SK-N-MC (cell line): ENCODE data around the gene BANP.
"Not testable (repeated sequence)": the region's sequence is repeated elsewhere in the genome, so short reads cannot be mapped to it uniquely, and the experiment has no call there.

Experiments
- EZH2 ChIP-seq: fragments of 200-600 bp; sonication (generic); IDR thresholded peaks from one replicate; pipeline ENCODE4 v1.6.1; 2017; ENCODE audit warnings: antibody characterized with exemption
- FOXP2 ChIP-seq: optimal IDR thresholded peaks from 2 replicates; pipeline ENCODE3; 2011; ENCODE audit warnings: mild to moderate bottlenecking, moderate library complexity; ENCODE audit not compliant: insufficient read depth; ENCODE audit errors: extremely low read length, control extremely low read depth
- POLR2AphosphoS5 ChIP-seq: IDR thresholded peaks from 2 replicates; pipeline ENCODE4 v1.6.1; 2012; ENCODE audit warnings: mild to moderate bottlenecking, low read depth, low read length, borderline replicate concordance

DNA sequence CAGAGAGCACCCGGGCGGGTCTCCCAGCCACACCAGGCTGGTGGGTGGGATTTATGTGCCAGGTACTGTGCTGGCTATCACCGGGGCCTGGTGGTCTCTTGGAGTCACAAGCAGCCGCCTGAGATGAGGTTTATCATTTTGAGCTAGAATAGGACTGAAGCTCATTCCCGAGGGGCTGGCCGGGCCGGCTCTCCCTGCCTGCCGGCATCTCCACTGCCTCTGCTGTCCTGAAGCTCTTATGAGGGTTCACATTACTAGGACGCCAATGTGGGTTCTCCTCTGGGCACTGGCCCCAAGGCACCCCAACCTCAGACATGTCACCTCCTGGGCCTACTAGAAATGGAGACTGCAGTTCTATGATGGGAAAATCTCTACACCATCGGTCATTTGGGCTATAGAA is 137.4 kb downstream of the BANP start:
- not testable (repeated sequence) for TF ChIP-seq EZH2, POLR2AphosphoS5, FOXP2
